NCI-H2171 (cell line): ENCODE results near the gene KATNAL1.
"Not testable (repeated sequence)": the region's sequence is repeated elsewhere in the genome, so short reads cannot be mapped to it uniquely, and the experiment has no call there.

Experiments
- DNase-seq: peaks from one replicate; lab custom pipeline; 2025; lab: John Stamatoyannopoulos, UW

Gene KATNAL1

GRCh38 chr13:30292325-30292724, 15.0 kb downstream of the KATNAL1 start:
- no peak for DNase-seq

DNA sequence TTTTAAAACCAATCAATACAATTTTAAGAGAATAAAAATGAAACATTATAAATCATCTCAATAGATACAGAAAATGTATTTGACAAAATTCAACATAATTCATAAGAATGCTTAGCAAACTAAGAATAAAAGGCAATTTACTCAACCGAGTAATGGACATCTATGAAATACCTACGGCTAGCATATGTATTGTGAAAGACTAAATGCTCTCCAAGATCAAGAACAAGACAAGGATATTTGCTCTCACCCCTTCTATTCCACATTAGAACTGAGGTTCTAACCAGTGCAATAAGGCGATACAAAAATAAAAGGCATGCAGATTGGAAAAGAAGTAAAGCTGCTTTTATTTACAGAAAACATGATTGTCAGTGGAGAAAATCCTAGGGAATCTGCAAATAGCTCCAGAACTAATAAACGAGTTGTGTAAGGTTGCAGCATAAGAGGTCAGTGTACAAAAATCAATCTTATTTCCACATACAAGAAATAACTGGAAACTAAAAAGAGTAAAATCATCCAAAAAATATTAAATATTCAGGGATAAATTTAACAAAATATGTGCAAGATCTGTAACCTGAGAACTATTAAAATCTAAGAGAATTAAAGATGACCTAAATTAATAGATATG, 16.4 kb downstream of the KATNAL1 start:
- no peak for DNase-seq

GRCh38 chr13:30289533-30289932, 17.8 kb downstream of the KATNAL1 start:
- no peak for DNase-seq

- not testable (repeated sequence) for DNase-seq
Observed at GRCh38 chr13:30286059-30286458, 21.3 kb downstream of the KATNAL1 start.

DNA sequence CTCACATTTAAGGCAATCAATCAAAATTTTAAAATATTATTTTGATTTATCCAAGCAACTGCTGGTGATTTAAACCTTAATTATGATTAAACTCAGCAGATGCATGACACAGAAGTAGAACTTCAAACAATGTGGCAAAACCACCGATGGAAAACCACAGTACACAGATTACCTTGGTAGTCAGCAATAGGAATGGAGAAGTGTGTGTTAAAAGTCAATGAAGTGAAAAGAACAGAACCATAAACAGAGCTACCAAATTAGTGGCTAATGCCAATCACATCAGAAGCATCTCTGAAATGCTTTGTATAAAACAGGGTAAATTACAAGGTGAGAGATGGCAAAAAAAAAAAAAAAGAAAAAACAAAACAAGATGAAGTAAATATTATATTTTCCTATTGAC, 31.2 kb downstream of the KATNAL1 start:
- DNase-seq, result no peak

- DNase-seq, result no peak
Observed at GRCh38 chr13:30274083-30274482, 33.3 kb downstream of the KATNAL1 start.

DNA sequence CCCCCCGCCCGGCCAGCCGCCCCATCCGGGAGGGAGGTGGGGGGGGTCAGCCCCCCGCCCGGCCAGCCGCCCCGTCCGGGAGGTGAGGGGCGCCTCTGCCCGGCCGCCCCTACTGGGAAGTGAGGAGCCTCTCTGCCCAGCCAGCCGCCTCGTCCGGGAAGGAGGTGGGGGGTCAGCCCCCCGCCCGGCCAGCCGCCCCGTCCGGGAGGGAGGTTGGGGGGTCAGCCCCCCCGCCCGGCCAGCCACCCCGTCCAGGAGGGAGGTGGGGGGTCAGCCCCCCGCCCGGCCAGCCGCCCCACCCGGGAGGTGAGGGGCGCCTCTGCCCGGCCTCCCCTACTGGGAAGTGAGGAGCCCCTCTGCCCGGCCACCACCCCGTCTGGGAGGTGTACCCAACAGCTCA, 37.3 kb downstream of the KATNAL1 start:
- not testable (repeated sequence) for DNase-seq

DNA sequence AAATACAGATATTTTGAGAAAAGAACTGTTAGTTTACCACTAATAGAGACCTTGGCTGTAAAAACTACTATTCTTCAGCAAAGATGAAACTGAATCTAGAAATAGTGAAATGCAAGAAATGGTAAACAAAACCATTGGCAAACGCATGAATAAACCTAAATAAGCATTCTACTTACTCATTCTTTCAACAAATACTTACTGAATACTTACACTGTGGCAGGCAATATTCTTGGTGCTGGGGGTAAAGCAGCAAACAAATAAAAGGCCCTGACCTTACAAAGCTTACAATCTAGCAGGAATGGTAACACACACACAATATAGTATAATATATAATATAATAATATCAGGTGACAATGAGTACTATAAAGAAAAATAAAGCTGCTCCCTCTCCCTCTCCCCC, 38.7 kb downstream of the KATNAL1 start:
- no peak for DNase-seq

DNA sequence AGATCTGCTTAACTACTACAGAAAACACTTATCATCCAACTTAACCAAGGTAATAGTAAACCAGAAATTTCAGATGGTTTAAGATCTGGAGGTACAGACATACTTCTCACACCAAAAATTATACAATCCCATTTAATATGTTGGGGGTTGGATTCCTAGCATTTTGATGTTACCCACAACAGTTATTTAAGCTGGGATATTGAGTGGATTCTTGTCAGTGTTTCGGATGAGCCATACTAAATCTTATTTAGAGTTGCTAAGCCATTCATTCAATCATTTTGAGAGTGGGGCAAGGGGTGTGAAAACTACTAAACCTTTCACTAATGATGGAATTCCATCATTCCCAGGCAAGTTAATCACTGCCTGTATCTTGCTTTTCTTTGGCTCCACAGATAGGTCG, 40.6 kb downstream of the KATNAL1 start:
- no peak for DNase-seq

DNA sequence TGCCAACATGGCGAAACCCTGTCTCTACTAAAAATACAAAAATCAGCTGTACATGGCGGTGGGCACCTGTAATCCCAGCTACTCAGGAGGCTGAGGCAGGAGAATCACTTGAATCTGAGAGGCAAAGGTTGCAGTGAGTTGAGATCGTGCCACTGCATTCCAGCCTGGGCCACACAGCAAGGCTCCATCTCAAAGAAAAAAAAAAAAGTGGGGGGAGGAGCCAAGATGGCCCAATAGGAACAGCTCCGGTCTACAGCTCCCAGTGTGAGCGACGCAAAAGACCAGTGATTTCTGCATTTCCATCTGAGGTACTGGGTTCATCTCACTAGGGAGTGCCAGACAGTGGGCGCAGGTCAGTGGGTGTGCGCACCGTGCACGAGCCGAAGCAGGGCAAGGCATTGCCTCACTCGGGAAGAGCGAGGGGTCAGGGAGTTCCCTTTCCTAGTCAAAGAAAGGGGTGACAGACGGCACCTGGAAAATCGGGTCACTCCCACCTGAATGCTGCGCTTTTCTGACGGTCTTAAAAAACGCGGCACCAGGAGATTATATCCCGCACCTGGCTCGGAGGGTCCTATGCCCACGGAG, 48.1 kb downstream of the KATNAL1 start:
- DNase-seq, result not testable (repeated sequence)

- DNase-seq, result no peak
Observed at GRCh38 chr13:30257468-30258099, 49.8 kb downstream of the KATNAL1 start.

GRCh38 chr13:30256713-30257467, 50.5 kb downstream of the KATNAL1 start:
- no peak for DNase-seq

DNA sequence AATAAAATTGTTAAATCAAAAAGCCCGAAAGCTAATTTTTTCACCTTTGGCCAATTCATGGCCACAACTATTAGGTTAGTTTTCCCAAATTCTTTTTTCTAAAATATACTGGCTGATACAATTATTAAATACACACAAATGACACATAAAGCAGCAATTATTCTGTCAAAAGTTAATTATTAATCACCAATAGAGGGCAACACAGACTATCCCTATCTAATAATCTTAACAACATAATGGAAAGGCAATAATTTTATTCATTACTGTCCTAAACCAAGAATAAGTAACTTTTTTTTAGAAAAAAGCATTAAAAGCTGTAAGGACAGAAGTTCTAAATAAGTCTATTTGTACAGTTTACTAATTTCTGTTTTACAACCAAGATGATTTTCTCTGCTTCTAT, 51.7 kb downstream of the KATNAL1 start:
- no peak for DNase-seq

- no peak for DNase-seq
Observed at GRCh38 chr13:30253830-30254229, 53.5 kb downstream of the KATNAL1 start.

- no peak for DNase-seq
Observed at GRCh38 chr13:30247406-30247805, 59.9 kb downstream of the KATNAL1 start.

- no peak for DNase-seq
Observed at GRCh38 chr13:30241532-30241931, 65.8 kb downstream of the KATNAL1 start.

GRCh38 chr13:30240608-30241007, 66.7 kb downstream of the KATNAL1 start:
- DNase-seq, result no peak

DNA sequence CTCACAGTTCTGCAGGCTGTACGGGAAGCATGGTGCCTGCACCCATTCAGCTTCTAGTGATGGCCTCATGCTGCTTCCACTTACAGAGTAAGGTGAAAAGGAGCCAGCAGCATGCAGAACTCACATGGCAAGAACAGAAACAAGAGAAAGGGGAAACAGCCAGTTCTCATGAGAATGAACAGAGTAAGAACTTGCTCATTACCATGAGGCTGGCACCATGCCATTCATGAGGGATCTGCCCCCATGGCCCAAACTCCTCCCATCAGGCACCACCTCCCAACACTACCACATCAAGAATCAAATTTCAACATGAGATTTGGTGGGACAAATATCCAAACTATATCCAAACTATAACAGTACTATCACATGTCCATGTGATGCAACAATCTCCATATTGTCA, 72.1 kb downstream of the KATNAL1 start:
- no peak for DNase-seq

DNA sequence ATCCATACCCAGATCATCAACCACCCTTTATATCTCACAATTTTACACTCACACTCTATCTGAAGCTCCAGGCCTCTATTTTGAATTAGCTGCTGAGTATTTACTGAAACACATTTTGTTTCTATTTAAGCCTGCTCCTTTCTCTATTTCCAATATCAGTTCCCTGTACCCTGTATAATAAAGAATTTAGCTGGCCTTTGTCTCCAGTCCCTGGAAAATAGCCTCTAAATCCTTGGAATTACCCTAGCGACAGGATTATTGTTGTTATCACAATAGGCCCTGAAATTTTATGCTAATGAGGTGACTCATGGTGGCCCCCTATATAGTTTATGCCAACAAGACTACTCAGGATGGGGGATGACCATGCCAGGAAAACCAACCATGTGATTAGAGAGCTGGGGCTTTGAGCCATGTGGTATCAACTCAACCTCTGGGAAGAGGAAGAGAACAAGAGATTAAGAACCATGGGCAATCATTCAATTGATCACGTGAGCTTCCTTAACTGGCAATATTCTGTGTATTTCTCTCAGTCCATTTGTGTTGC, 72.7 kb downstream of the KATNAL1 start:
- no peak for DNase-seq

DNA sequence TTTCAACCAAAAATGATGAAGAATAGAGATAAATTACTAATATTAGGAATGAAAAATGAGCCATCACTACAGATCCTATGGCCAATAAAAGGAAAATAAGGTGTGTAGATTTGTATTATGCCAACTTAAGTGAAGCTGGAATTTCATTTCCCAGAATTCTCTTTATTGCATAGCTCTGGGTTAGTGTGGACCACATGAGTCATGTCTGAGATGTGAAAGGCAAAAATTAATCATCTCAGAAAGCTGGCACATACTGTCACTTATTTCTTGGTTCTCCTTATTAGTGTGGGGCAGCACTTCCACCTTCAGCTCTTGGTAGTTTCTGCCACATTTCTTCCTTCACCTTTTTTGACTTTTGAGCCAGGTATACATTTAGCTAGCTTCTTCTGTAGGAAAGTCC, 82.6 kb downstream of the KATNAL1 start:
- DNase-seq, result no peak

- no peak for DNase-seq
Observed at GRCh38 chr13:30222254-30222653, 85.1 kb downstream of the KATNAL1 start.

- DNase-seq, result no peak
Observed at GRCh38 chr13:30216111-30216510, 91.2 kb downstream of the KATNAL1 start.

DNA sequence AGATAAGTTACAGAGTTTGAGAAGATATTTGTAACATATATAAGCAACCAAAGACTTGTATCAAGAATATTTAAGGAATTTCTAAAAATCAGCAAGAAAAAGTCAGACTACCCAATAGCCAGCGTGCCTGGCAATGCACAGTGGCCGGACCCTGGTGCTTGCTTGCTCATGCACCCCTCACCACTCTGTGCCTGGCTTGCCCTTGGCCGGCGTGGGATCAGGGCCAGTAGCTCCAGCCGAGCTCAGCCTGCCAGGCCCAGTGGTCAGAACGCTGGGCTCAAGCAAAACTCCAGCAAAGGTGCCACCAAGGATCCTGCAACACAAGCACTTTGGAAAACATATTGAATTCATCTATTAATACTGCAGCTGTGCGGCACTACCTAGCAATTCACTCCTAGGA, 95.1 kb downstream of the KATNAL1 start:
- no peak for DNase-seq
